RKO (cell line): Measurements from ENCODE around the gene NVL.
"Not testable (repeated sequence)": the region's sequence is repeated elsewhere in the genome, so short reads cannot be mapped to it uniquely, and the experiment has no call there.

ENCODE experiments used
- DNase-seq: peaks from one replicate; pipeline ENCODE4 v3.0.0-alpha.2; 2016; ENCODE audit warnings: low spot score

Gene NVL

DNA sequence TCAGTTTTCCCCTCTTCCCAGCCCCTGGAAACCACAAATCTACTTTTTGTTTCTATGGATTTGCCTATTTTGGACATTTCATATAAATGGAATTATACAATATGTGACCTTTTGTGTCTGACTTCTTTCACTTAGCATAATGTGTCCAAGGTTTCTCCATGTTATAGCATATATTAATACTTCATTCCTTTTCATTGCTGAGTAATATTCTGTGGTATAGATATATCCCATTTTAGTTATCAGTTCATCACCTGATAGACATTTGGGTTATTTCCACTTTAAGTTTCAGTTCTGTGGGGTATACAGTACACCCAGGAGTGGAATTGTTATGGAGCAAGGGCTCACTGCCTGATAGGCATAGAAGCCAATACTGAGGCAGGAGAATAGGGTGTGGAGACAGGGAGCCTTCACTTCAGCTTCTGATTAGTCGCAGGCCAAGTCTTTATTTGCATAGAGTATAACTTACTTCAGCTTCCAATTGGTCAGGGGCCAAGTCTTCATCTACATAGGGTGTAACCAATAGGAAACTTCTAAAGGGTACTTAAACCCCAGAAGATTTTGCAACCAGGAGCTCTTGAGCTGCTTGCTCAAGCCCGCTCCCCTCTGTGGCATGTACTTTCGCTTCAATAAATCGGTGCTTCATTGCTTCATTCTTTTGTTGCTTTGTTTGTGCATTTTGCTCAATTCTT is 8.3 kb upstream of the NVL start:
- peak; percentile 32 for DNase-seq

- DNase-seq: peak; percentile 40
These were observed 4.2 kb upstream of the NVL start for GRCh38 chr1:224333939-224334786.

GRCh38 chr1:224333309-224333926 is 3.4 kb upstream of the NVL start:
- DNase-seq: peak; percentile 81

DNA sequence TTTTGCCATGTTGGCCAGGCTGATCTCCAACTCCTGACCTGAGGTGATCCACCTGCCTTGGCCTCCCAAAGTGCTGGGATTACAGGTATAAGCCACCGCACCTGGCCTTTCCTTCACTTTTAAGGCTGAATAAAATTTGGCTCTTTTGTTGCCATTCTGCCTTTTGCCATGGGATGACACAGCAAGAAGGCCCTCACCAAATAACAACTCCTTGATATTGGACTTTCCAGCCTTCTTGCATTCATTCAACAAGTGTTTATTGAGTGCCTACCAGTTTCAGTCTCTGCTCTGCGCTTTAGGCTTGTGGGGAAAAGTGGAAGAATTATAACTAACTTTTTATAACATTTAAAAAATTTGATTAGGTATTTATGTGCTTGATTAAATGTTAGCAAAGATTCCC is 1.9 kb upstream of the NVL start:
- no peak for DNase-seq

DNA sequence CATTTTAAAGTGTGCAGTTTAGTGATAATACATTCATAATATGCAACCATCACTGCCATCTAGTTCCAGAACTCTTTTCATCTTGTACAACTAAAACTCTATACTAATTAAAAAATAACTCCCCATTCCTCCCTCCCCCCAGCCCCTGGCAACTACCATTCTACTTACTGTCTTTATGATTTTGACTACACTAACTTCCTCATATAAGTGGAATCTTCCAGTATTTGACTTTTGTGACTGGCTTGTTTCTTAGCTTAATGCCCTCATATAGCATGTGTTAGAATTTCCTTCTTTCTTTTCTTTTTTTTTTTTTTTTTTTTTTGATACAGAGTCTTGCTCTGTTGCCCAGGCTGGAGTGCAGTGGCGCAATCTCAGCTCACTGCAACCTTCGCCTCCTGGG is 1.4 kb upstream of the NVL start:
- DNase-seq: no peak

DNA sequence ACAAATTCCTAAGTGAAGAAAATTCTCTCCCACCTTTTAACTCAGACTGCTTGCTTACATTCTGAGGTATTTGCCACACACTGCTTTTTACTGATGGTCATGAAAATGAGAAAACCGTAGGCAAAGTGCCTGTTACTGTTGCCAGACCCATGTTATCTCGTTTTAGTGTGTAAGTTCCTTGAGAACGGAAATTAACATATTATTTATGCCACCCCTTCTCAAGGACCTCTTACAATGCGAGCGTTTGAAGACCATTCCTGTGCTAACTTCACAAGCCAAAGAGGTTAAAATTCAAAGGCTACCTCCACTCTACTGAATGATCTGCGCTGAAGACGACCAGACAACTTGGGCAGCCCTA is 509 bp downstream of the NVL start:
- no peak for DNase-seq

GRCh38 chr1:224328644-224329043 is 1.3 kb downstream of the NVL start:
- DNase-seq: no peak

- DNase-seq: no peak
These were observed 4.0 kb downstream of the NVL start for GRCh38 chr1:224325959-224326358.

GRCh38 chr1:224321706-224322105 is 8.3 kb downstream of the NVL start:
- DNase-seq: no peak

DNA sequence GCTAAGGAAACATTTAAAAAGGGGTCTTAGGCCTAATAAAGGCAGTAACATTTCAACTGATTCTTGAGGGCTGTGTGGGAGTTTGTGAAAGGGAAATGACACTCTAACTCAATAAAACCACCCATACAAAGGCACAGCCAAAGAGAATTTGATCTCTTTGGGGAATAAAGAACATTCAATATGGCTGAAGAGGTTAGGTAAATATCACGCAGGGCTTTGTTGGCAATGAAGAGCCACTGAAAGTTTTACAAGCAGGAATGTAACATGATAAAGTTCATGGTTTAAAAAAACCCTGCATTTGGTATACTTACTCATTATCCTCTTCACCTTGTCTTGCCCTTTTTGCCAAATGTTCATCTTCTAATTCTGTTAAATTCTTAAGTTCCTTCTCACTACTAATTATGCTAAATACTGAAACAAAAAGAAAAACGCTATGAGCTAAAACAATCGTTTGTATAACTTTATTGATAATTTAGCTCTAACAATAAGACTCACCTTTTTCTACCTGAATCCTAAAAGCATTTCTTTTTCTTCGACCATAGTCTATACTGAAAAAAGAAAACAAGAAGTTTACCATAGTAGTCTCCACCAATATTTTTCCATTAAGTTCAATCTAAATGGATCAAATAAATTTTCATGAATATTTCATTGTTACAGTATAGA is 12.5 kb downstream of the NVL start:
- DNase-seq: no peak

DNA sequence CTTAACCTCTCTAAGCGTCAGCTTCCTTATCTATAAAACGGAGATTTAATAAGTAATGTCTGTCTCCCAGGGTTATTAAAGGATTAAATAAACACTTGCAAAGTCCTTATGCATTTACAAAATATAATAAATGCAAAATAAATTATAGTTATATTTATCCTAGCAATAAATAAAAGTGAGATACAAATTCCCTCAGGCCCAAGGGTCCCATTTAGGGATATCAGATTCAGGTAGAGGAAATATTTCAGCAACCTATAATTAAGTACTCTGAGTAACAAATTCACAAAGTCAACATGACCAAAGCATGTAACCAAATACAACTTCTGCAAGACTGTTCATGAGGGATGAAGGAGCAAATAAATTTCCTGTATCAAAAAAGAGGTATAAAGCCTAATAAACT is 17.9 kb downstream of the NVL start:
- DNase-seq: no peak

DNA sequence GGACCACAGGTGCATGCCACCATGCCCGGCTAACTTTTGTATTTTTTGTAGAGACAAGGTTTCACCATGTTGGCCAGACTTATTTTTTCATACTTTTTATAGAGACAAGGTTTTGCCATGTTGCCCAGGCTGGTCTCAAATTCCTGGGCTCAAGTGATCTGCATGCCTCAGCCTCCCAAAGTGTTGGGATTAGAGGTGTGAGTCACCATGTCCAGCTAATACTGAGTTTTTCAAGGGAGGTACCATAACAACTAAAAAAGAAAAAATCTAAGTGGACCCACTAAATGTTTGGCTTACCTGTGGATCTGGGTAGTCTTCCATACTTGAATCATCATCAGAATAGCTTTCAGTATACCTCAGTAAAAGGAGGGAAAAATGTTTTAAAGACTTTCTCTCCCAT is 18.5 kb downstream of the NVL start:
- not testable (repeated sequence) for DNase-seq

DNA sequence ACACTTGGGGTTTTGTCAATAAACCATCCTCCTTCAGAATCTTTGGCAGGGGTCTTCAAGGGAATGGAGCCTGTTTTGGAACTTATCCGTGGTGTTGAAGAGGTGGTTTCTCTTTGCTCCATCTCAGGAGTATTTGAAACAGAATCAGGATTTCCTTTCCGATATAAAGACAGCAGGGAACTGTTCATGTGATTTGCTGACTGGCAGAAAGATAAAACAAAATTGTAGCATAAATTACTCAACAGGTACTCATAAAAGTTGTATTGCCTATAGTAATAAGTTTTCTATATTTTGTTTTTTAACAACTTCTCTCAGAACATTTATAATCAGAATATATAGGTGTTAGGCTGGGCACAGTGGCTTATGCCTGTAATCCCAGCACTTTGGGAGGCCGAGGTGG is 21.9 kb downstream of the NVL start:
- DNase-seq: no peak

- no peak for DNase-seq
These were observed 25.2 kb downstream of the NVL start for GRCh38 chr1:224304767-224305166.

DNA sequence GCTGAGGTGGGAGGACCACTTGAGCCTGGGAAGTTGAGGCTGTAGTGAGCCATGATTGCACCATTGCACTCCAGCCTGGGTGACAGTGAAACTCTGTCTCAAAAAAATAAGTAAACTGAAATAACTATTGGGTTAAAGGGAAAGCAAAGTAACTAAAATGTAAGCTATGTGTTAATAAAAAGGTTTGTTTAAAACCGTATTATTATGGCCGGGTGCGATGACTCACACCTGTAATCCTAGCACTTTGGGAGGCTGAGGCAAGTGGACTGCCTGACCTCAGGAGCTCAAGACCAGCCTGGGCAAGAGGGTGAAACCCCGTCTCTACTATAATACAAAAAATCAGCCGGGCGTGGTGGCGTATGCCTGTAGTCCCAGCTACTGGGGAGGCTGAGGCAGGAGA is 27.0 kb downstream of the NVL start:
- DNase-seq: no peak

- DNase-seq: no peak
These were observed 28.6 kb downstream of the NVL start for GRCh38 chr1:224301391-224301790.

- DNase-seq: peak; percentile 85
These were observed 29.6 kb downstream of the NVL start for GRCh38 chr1:224300346-224300745.

GRCh38 chr1:224298346-224299330 is 31.3 kb downstream of the NVL start:
- DNase-seq: no peak

DNA sequence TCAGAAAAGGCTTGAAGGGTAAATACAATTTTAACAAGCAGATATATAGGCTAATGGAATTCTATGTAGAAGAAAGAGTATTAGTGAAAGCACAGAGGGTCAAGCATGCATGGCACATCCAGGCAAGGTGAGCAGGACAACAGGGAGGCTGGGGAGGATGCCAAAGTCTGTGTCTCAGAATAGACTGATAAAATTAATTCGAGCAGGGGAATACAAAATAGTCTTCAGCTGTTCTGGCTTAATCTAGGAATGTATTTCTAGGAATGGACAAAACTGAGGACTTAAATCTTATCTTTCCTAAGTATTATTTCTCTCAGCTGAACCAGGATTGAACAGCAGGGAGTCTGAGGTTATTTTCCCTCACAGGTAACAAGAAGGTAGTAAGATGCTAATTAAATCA is 35.2 kb downstream of the NVL start:
- DNase-seq: no peak

GRCh38 chr1:224292419-224292818 is 37.6 kb downstream of the NVL start:
- DNase-seq: no peak

GRCh38 chr1:224289396-224289795 is 40.6 kb downstream of the NVL start:
- no peak for DNase-seq

GRCh38 chr1:224287714-224288113 is 42.3 kb downstream of the NVL start:
- DNase-seq: no peak
